HTERT RPE-1 (cell line): ENCODE results near the gene COL6A1.

Source experiments
- in situ Hi-C: fragments of 300-500 bp; cut with MboI; formaldehyde crosslinking; loops from 4 replicates; pipeline ENCODE4 v1.14.3; 2020; ENCODE audit warnings: low sequenced_read_pairs

COL6A1 gene

GRCh38 chr21:45980697-45981096 lies 873 bp upstream of the COL6A1 start:
- in situ Hi-C loops = no loop called here

DNA sequence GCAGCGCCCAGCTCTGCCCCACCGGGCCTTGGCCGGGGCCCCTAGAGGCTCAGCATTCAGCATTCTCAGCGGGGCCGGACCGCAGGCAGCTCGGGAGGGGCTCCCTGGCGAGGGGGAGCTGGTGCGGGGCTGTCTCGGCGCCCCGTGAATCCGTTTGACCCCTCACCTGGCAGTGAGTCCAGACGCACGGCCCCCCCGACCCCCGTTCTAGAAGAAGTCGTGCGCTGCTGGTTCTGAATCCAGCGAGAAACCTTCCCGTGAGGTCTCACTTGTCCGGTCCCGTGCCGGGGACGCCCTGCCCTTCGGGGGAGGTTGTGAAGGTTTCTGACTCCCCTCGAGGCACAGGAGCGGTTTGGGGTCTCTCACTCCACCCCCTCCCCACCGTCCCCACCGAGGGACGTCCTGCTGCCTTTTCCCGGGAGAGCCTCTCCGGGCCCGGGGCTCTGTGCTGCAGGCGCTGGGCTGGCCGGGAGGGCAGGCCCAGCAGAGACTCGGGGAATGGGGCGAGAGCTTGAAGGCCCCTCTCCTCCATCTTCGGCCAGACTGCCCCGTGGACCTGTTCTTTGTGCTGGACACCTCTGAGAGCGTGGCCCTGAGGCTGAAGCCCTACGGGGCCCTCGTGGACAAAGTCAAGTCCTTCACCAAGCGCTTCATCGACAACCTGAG lies 655 bp downstream of the COL6A1 start:
- in situ Hi-C loops = no loop called here

- in situ Hi-C loops = no loop called here
These were observed 1.4 kb downstream of the COL6A1 start for GRCh38 chr21:45982758-45983648.

- in situ Hi-C loops = no loop called here
These were observed 2.0 kb downstream of the COL6A1 start for GRCh38 chr21:45983649-45983965.

DNA sequence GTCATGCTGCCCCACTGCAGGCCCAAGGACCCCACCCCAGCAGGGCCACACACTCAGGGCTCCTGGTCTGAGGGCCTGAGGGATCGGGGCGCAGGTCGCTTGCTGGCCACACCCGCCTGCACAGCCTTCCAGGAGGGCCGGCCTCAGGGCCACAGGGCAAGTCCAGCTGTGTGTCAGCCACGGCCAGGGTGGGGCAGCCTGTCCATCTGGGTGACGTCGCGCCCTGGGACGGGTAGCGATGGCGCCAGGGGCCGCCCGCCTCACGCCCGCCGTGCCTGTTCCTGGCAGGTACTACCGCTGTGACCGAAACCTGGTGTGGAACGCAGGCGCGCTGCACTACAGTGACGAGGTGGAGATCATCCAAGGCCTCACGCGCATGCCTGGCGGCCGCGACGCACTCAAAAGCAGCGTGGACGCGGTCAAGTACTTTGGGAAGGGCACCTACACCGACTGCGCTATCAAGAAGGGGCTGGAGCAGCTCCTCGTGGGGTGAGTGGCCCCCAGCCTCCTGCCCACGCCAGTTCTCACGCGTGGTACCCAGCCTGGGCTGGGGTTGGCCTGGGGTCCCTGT lies 2.5 kb downstream of the COL6A1 start:
- in situ Hi-C loops = no loop called here

DNA sequence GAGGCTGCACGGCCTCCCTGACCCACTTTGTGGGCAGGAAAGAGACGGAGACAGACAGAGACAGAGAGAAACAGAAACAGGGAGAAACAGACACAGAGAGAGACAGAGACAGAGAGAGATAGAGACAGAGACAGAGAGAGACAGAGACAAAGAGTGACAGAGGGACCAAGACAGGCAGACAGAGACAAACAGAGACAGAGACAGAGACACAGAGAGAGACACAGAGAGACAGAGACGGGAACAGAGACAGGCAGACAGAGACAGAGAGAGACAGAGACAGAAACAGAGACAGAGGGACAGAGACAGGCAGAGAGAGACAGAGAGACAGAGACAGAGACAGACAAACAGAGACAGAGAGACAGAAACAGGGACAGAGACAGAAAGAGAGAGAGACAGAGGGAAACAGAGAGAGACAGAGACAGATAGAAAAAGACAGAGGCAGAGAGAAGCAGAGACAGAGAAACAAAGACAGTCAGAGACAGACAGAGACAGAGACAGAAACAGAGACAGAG lies 3.1 kb downstream of the COL6A1 start:
- in situ Hi-C loops = no loop called here

- in situ Hi-C loops = no loop called here
These were observed 4.1 kb downstream of the COL6A1 start for GRCh38 chr21:45985471-45986315.

DNA sequence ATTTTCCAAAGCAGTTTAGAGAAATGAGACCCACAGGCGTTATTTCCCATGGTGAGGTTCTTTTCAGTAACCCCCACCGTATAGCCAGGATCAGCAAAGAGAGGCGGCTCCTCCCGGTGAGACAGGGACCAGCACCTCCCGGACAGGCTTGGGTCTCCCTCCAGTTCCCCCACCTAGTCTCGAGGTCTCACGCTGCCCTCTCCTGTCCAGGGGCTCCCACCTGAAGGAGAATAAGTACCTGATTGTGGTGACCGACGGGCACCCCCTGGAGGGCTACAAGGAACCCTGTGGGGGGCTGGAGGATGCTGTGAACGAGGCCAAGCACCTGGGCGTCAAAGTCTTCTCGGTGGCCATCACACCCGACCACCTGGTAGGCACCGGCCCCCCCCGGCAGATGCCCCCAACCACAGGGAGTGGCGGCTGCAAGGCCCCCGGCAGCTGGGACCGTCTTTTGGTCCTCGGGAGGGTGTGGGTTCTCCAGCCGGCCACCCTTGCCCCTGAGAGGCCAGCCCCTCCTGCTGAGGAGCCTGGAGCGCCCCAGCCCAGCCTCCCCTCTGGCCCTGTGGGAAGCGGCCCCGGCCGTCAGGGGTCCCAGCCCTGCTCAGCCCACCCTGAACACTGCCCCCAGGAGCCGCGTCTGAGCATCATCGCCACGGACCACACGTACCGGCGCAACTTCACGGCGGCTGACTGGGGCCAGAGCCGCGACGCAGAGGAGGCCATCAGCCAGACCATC lies 4.9 kb downstream of the COL6A1 start:
- in situ Hi-C loops = no loop called here

GRCh38 chr21:45987121-45987711 lies 5.6 kb downstream of the COL6A1 start:
- in situ Hi-C loops = no loop called here

DNA sequence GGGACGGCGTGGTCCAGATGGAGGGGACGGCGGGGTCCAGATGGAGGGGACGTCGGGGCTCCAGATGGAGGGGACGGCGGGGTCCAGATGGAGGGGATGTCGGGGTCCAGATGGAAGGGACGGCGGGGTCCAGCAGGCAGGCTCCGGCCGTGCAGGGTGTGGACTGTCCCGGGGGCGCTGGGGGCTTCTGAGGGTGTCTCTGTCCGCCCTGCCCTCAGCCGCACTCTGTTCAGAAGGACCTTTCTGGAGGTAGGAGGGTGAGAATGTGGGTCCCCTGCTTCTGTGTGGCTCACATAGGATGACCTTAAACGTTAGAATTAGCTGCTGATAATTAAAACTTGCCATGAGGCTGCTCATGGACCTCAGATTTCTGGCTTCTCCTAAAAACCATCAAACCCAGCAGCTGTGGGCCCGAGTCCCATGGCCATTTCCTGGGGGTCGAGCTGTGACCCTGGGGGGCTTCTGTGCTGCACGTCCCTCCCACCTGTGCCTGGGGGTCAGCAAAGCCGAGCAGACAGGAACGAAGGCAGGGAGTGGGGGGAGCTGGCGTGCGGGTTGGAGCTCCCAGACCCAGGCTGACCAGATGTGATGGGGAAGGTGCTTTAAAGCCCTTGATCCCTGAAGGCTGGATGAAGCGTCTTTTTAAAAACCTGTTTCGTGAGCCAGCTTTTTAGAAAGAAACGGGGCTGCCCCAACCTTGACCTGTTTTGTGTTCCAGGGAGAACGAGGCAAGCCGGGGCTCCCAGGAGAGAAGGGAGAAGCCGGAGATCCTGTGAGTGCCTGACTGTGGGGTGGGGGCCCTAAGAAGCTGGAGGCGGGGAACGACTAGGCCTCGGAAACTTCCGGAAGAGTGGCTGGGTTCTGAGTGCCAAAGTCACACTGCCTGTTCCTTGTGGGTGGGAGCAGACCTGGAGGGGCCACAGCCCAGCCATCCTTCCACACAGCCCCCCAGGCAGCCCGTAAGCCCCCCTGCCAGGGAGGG lies 7.1 kb downstream of the COL6A1 start:
- in situ Hi-C loops = no loop called here

GRCh38 chr21:45989355-45990048 lies 7.9 kb downstream of the COL6A1 start:
- in situ Hi-C loops = no loop called here

- in situ Hi-C loops = no loop called here
These were observed 8.6 kb downstream of the COL6A1 start for GRCh38 chr21:45990049-45990711.

DNA sequence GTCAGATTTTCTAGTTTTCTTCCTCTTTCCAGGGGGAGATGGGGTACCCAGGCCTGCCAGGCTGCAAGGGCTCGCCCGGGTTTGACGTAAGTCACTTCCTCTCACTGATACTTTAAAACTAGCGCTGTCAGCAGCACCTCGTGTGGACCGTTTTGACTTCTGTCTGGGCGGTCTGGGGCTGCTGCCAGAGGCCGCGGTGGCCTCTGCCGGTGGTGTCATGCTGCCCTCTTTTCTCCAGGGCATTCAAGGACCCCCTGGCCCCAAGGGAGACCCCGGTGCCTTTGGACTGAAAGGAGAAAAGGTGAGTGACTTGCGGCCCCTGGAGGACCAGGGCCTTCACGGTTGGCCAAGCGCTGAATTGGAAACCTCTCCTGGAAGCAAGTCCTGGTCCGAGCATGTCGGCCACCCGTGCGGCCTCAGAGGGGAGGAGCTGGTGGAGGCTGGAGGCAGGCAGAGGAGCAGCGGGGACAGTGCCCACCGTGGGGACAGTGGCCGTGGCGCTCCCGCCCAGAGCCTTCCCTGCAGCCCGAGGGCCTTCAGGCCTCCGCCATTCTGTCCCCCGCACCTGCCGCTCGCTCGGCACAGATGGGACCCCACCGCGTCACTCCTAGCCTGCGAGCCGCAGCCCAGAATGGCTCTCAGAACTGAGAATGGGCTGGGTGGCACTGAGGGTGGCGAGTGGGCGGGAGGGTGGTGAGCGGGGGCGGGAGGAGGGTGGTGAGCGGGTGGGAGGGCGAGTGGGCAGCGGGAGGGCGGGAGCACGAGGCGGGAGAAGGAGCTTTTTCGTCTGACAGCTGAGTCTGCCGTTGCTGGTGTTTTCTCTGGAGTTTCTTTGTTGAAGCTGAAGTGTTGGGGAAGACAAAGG lies 9.4 kb downstream of the COL6A1 start:
- in situ Hi-C loops = no loop called here

- in situ Hi-C loops = no loop called here
These were observed 10.2 kb downstream of the COL6A1 start for GRCh38 chr21:45991606-45992300.

- in situ Hi-C loops = no loop called here
These were observed 11.0 kb downstream of the COL6A1 start for GRCh38 chr21:45992301-45993209.
